Liver (tissue), 3 donors: Measurements from ENCODE around the gene STX12.

Experiments used
- SP1 ChIP-seq: IDR thresholded peaks from 2 replicates; pipeline ENCODE4 v1.6.1; 2018; ENCODE audit warnings: antibody characterized with exemption, mild to moderate bottlenecking
- TAF1 ChIP-seq: conservative IDR thresholded peaks from 2 replicates; pipeline ENCODE4 v1.6.1; 2016; ENCODE audit warnings: antibody characterized with exemption, mild to moderate bottlenecking
- YY1 ChIP-seq: IDR thresholded peaks from 2 replicates; pipeline ENCODE4 v1.6.1; 2016; ENCODE audit warnings: antibody characterized with exemption, mild to moderate bottlenecking
- TF ChIP-seq, protein P1 (sequence below): IDR thresholded peaks from 2 replicates; pipeline ENCODE4 v1.6.1; 2016; ENCODE audit warnings: antibody characterized with exemption, mild to moderate bottlenecking
- TF ChIP-seq, protein P2 (sequence below): fragments of 150-350 bp; IDR thresholded peaks from 2 replicates; pipeline ENCODE4 v1.5.1; 2017; ENCODE audit warnings: improper control_type of control experiment, low read depth, low read length; ENCODE audit not compliant: missing input control
- donor health status: healthy.
- donor health status: healthy.

- TF ChIP-seq YY1 (no peak), TAF1 (no peak), SP1 (no peak)
- TF ChIP-seq, protein P1, sequence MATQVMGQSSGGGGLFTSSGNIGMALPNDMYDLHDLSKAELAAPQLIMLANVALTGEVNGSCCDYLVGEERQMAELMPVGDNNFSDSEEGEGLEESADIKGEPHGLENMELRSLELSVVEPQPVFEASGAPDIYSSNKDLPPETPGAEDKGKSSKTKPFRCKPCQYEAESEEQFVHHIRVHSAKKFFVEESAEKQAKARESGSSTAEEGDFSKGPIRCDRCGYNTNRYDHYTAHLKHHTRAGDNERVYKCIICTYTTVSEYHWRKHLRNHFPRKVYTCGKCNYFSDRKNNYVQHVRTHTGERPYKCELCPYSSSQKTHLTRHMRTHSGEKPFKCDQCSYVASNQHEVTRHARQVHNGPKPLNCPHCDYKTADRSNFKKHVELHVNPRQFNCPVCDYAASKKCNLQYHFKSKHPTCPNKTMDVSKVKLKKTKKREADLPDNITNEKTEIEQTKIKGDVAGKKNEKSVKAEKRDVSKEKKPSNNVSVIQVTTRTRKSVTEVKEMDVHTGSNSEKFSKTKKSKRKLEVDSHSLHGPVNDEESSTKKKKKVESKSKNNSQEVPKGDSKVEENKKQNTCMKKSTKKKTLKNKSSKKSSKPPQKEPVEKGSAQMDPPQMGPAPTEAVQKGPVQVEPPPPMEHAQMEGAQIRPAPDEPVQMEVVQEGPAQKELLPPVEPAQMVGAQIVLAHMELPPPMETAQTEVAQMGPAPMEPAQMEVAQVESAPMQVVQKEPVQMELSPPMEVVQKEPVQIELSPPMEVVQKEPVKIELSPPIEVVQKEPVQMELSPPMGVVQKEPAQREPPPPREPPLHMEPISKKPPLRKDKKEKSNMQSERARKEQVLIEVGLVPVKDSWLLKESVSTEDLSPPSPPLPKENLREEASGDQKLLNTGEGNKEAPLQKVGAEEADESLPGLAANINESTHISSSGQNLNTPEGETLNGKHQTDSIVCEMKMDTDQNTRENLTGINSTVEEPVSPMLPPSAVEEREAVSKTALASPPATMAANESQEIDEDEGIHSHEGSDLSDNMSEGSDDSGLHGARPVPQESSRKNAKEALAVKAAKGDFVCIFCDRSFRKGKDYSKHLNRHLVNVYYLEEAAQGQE: no peak
- TF ChIP-seq, protein P2, sequence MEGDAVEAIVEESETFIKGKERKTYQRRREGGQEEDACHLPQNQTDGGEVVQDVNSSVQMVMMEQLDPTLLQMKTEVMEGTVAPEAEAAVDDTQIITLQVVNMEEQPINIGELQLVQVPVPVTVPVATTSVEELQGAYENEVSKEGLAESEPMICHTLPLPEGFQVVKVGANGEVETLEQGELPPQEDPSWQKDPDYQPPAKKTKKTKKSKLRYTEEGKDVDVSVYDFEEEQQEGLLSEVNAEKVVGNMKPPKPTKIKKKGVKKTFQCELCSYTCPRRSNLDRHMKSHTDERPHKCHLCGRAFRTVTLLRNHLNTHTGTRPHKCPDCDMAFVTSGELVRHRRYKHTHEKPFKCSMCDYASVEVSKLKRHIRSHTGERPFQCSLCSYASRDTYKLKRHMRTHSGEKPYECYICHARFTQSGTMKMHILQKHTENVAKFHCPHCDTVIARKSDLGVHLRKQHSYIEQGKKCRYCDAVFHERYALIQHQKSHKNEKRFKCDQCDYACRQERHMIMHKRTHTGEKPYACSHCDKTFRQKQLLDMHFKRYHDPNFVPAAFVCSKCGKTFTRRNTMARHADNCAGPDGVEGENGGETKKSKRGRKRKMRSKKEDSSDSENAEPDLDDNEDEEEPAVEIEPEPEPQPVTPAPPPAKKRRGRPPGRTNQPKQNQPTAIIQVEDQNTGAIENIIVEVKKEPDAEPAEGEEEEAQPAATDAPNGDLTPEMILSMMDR: peak; percentile 99
Measured at GRCh38 chr1:27858072-27858948, 85.3 kb downstream of the STX12 start.
